ENCODE data around the gene ZCCHC7.

ZCCHC7 gene

DNA sequence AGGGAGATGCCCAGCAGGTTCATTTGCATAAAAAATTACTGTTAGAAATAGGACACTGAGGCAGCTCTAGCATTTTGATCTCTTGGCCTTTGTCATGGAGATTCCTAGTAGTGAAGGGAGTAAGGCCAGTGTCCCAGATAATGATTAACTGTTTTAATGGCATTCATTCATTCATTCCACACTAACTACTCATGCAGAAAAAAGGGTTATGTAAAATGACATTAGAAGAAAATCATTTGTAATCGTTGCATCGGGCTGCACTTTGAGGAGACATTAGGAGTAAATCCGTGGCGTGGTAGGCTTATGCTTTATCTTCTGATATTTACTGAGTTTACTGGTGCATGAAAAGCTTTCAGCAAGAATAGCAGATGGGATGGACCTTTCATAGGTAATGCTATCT, 219.5 kb downstream of the ZCCHC7 start:
- no peak for DNase-seq (ENCODE audit: low read depth)

- no peak for DNase-seq (ENCODE audit: low read depth)
These were observed 220.6 kb downstream of the ZCCHC7 start for GRCh38 chr9:37340961-37341360.

DNA sequence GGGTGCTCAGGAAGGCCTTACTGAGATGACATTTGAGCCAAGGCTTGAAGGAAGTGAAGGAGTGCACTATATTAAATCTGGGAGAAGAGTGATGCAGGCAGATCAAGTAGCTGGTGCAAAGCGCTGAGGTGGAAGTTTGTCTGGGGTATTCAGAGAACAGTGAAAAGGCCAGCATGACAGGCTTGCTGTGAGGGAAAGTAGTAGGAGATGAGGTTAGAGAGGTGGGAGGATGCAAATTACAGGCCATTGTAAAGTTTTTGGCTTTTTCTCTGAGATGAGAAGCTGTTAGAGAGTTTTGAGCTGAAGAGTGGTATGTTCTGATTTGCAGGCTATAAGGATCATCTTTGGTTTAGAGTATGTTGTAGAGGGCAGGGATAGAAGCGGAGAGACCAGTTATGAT, 221.3 kb downstream of the ZCCHC7 start:
- DNase-seq (ENCODE audit: low read depth), result no peak

DNA sequence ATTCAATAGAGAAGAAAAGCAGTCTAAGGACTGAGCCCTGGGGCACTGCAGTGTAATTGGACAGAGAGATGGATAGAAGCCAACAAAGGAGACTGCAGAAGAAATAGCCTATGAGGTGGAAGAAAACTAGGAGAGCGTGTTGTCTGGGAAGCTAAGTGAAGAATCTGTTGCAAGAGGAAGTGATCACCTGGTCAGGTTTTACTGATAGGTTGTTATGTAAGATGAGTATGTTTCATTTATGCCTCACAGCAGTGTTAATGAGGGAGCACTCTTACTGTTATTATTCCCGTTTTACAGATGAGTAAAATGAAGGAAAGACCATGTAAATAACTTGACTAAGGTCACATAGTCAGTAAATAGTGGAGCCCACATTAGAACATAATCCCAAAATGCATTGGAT, 222.1 kb downstream of the ZCCHC7 start:
- DNase-seq (ENCODE audit: low read depth), result no peak

- no peak for DNase-seq (ENCODE audit: low read depth)
These were observed 222.5 kb downstream of the ZCCHC7 start for GRCh38 chr9:37342895-37343294.

GRCh38 chr9:37343724-37344123, 223.3 kb downstream of the ZCCHC7 start:
- DNase-seq (ENCODE audit: low read depth), result no peak

DNA sequence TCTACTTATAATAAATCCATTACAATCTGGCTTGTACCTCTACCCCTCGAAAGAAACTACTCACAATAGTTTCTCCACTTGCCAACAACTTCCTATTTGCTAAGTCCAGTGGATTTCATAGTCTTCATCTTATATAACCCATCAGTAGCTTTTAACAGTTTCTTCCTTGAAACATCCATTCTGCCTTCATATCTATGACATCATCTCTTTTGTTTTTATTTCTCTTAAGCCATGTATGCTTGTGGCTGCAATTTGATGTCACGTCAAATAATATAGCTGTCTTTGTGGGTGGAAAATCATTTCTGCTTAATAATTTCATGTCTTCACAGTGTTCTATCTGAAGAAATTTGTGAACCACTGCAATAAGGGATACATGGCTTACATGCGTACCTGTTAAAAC, 224.7 kb downstream of the ZCCHC7 start:
- DNase-seq (ENCODE audit: low read depth), result no peak

DNA sequence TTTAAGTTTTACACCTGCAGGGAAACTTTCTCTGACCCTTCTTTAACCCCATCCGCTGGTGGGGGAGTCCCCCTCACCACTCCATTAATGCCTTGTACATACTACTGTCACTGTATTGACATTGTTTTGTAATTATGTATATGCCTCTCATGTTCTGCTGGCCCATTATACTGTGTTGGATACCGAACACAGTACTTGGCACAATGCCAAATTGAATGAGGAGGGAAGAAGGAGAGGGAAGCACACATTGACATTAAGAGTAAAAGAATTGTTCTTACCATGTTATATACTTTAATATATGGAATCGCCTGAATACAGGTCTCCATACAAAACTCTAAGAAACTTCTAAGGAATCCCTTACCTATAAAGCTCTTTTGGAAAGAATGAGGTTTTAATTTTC, 228.5 kb downstream of the ZCCHC7 start:
- no peak for DNase-seq (ENCODE audit: low read depth)

DNA sequence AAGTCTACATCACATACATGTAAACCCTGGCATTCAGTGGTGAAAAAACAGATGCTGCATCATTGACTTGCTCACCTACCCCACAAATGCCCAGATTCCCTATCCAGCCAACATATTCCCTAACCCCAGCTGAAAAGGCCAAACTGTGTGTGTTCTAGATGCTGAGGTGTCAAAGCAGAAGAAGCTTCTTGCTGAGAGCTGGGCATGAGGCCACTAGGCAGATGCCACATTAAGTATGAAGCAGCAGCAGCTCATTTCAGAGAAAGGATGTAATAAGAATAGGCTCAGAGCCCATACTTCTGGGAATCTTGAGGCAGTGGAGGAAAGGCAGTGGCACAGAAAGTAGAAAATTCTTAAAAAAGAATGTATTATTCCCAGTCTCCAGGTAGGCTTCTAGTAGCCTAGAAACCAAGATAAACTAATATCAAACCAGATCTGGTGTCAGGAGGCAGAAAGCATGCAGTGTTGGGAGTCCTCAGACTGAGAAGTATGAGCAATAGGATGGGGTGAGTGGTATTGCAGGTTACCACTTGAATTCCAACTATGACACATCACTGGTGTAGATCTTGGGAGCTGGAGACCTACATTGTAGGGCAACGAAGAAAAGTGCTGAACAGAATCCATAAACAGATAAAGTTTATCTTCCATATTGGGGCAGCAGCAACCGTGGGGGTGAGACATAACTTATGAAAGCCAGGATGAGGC, 230.3 kb downstream of the ZCCHC7 start:
- DNase-seq (ENCODE audit: low read depth), result no peak

DNA sequence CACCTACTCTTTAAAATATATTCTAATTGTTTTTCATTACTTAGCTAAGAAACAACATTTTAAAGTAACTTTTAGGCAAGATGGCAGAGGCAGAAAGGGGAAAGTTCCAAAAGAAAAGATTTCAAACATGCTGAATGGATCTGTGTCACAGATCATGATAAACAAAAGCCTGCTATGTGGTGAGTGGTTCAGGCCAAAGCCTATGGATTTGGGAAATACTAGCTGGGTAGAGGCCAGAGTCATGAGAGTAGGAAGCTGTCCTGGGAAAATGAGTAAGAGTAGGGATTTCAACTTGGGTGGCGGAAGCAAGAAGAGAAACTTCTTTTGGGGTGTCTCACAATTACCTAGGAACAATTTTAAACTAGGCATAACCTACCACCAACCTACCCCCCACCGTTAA, 233.4 kb downstream of the ZCCHC7 start:
- DNase-seq (ENCODE audit: low read depth), result no peak

GRCh38 chr9:37362430-37362829, 242.1 kb downstream of the ZCCHC7 start:
- no peak for DNase-seq (ENCODE audit: low read depth)

DNA sequence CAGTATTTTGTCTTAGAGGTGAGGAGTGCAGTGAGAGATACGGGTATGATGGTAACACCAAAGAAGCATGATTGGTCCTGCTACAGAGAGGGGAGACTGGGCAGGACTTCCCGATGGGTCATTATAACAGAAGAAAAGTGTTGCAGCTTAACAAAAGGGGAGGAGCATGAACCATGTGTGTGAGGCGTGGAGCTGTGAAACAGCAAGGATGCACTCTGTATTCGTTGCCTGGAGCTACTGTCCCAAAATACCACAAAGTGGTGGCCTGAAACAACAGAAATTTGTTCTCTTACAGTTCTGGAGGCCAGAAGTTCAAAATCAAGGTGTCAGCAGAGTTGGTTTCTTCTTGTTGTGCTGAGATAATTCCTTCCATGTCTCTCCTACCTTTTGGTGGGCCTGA, 242.8 kb downstream of the ZCCHC7 start:
- DNase-seq (ENCODE audit: low read depth), result no peak

DNA sequence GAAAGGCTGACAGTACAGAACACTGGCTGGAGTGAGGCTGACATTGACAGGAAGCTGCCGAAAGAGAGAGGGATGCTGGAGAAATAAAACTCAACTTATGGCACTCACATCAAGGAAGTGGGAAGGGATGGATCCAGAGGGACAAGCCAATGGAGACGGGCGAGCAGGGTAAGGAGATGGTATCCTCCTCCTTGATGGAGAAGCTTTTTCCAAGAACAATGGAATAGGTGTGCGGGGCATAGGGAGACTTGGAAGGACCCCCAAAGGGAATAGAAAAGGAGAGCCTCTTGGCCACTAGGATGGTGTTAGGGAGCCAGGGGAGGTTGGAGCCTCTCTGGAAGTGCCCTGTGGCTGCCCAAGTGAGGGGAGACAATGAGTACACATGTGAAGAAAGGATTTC, 243.8 kb downstream of the ZCCHC7 start:
- no peak for DNase-seq (ENCODE audit: low read depth)

- DNase-seq (ENCODE audit: low read depth), result no peak
These were observed 244.5 kb downstream of the ZCCHC7 start for GRCh38 chr9:37364751-37365360.

DNA sequence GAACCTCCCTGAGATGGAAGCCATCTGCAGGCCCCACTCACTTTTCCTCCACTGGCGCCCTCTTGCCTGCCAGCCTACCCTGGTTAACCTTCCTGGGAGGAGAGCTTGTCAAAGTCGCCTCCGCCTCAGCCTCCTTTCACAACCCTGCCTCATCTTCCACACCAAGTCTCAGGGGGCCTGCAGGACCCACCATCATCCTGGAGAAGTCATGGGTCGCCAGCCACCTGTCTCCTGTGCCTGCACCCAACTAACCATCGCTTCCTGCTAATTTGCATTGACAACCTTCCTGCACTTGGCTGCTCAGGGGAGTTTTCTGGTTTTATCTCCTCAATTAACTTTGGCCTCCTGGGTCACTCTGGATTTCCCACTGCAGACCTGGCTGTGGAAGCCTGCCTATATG, 249.3 kb downstream of the ZCCHC7 start:
- no peak for DNase-seq (ENCODE audit: low read depth)

GRCh38 chr9:37370282-37370681, 249.9 kb downstream of the ZCCHC7 start:
- no peak for DNase-seq (ENCODE audit: low read depth)

- DNase-seq (ENCODE audit: low read depth), result no peak
These were observed 250.7 kb downstream of the ZCCHC7 start for GRCh38 chr9:37370968-37371563.

- DNase-seq (ENCODE audit: low read depth), result no peak
These were observed 251.4 kb downstream of the ZCCHC7 start for GRCh38 chr9:37371565-37372464.

- no peak for DNase-seq (ENCODE audit: low read depth)
These were observed 252.5 kb downstream of the ZCCHC7 start for GRCh38 chr9:37372839-37373238.

- DNase-seq (ENCODE audit: low read depth), result no peak
These were observed 253.2 kb downstream of the ZCCHC7 start for GRCh38 chr9:37373621-37374020.

DNA sequence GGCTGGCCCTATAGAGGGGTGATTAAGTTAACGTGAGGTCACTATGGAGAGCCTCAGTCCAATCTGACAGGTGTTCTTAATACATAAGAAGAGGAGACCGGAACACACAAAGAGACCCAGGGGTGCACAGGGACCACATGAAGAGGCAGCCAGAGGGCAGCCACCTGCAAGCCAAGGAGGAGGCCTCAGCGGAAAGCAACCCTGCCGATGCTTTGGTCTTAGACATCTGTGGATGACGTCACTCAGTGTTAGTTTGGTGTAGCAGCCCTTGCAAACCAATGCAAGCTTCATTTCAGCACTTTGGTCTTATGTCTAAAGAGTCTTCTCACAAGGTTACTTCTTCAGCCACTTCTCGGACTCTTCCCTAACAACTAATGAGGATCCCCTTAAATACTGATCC, 254.5 kb downstream of the ZCCHC7 start:
- DNase-seq (ENCODE audit: low read depth), result no peak

Data from activated T-cell treated with anti-CD3 and anti-CD28 coated beads for 1 hour (primary cell).